Measurements from ENCODE around the gene CCL15.

Gene CCL15

DNA sequence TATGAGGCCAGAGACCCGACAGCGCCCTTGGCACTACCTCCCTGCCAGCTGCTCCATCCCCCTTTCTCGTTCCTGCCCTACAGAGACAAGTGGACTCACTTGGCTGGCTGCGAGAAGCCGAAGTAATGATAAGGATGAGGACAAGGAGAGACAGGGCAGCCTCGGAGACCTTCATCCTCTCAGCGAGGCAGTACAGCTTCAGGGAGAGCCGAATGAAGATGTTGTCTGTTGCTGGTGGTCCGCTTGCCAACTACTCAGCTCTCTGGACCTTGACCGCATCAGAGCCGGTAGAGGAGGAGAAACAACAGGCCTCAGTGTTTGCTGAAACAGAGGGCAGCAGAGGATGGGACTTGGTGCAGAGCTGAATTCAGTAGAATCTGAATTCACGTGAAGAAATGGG lies 20.1 kb downstream of the CCL15 start, which contains the start of gene CCL16:
CCL16 (minus strand) TSS at position 252 of the 400 bp plus-strand sequence; CDS start at position 175, 77 bp downstream.
- no peak within 1 kb of the TSS for H3K4me3 ChIP-seq (ENCODE audit: low read length)
- TF ChIP-seq ZNF274 (IDR thresholded peaks at IDR 0.05; ENCODE audit: low read depth, low read length), result no peak

DNA sequence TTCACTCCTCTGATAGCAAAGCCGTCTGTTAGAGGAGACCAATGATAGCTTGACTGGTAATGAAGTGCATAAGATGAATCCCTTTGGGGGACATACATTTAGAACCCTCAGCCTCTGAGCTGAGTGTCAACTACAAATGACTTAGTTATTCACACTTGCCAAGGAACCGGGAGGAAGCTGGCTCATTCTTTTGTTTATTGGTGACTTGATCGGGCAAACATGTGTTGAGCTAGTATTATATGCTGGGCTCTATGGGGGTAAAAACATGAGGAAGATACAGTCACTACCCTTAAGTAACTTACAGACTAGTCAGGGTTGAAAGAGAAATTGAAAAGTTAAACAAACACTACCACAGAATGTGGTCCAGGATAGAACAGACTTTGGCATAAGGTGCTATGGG lies 23.0 kb downstream of the CCL15 start:
- no peak for TF ChIP-seq ZNF274 (IDR thresholded peaks at IDR 0.05; ENCODE audit: low read depth, low read length)
- H3K4me3 ChIP-seq (ENCODE audit: low read length), result no peak overlapping the region

DNA sequence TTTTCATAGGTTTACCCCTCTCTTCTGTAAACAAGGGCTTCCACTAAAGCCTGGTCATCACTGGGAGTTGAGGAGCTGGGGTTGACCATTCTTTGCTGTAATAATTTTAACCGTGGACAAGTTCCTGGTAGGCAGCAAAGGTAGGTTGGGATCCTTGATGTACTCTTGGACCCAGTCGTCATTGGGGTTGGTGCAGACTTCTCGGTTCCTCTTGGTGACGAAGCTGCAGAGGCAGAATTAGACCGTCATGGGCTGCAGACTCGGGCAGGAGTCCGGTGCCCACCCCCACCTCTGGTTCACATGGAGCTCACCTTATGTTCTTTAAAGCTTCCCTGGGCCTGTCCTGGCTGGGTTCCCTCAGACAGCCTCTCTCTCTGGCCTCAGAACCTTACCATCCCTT lies 23.8 kb downstream of the CCL15 start:
- no peak overlapping the region for H3K4me3 ChIP-seq (ENCODE audit: low read length)
- no peak for TF ChIP-seq ZNF274 (IDR thresholded peaks at IDR 0.05; ENCODE audit: low read depth, low read length)

- no peak overlapping the region for H3K4me3 ChIP-seq (ENCODE audit: low read length)
- no peak for TF ChIP-seq ZNF274 (IDR thresholded peaks at IDR 0.05; ENCODE audit: low read depth, low read length)
These were observed 27.8 kb downstream of the CCL15 start for GRCh38 chr17:35973333-35974260.

DNA sequence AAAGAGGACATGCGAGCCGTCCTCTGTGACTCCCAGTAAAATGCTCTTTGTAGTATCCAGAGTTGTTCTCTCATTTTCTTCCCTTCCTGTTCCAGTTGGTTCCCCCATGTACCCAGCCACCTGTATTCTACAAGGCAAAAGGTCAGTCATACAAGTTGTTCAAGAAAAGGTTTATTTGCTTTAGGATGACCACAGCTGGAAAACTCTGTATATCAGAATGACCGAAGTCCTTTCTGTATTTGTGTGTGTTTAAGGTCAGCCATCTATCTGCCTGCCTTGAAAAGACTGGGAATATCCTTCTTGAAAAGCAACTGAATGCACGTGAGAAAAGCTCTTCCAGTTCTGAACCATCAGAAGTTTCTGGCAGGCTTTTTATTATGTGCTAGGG lies 28.4 kb downstream of the CCL15 start:
- H3K4me3 ChIP-seq (ENCODE audit: low read length), result no peak overlapping the region
- no peak for TF ChIP-seq ZNF274 (IDR thresholded peaks at IDR 0.05; ENCODE audit: low read depth, low read length)

DNA sequence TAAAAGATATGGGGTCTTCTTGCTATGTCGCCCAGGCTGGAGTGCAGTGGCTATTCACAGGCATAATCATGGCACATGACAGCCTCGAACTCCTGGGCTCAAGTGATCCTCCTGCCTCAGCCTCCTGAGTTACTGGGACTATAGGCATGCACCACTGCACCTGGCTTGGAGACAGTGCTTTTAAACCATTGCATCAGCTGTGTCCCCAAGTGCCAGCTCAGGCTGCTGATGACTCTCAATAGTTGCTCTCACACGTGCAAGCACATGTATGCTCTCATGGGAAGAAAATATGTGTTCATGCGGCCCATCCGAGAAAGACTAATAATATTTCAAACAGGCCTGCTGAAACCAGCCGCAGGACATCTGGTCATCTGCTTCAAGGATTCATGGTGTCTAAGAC lies 28.8 kb downstream of the CCL15 start:
- TF ChIP-seq ZNF274 (IDR thresholded peaks at IDR 0.05; ENCODE audit: low read depth, low read length), result no peak
- no peak overlapping the region for H3K4me3 ChIP-seq (ENCODE audit: low read length)

DNA sequence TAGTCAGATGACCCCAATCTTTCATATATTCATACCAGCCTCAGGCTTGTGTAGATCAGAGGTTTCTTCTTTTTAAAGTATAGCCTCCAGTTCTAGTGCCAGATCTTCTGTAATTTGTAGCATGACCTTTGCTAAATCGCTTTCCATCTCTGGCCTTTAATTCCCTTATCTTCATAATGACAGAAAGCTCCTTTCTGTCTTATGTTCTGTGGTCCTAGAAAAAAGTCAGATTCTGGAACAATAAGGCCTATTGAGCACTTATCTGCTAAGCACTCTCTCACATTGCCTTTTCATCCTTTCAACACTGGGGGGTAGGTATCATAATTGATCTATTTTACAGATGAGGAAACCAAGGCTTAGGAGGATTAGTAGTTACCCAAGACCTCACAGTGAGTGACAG lies 29.3 kb downstream of the CCL15 start:
- no peak overlapping the region for H3K4me3 ChIP-seq (ENCODE audit: low read length)
- TF ChIP-seq ZNF274 (IDR thresholded peaks at IDR 0.05; ENCODE audit: low read depth, low read length), result no peak

- H3K4me3 ChIP-seq (ENCODE audit: low read length), result no peak overlapping the region
- no peak for TF ChIP-seq ZNF274 (IDR thresholded peaks at IDR 0.05; ENCODE audit: low read depth, low read length)
These were observed 31.6 kb downstream of the CCL15 start for GRCh38 chr17:35969558-35970380.

GRCh38 chr17:35968520-35969054 lies 32.8 kb downstream of the CCL15 start:
- no peak for TF ChIP-seq ZNF274 (IDR thresholded peaks at IDR 0.05; ENCODE audit: low read depth, low read length)
- no peak overlapping the region for H3K4me3 ChIP-seq (ENCODE audit: low read length)

DNA sequence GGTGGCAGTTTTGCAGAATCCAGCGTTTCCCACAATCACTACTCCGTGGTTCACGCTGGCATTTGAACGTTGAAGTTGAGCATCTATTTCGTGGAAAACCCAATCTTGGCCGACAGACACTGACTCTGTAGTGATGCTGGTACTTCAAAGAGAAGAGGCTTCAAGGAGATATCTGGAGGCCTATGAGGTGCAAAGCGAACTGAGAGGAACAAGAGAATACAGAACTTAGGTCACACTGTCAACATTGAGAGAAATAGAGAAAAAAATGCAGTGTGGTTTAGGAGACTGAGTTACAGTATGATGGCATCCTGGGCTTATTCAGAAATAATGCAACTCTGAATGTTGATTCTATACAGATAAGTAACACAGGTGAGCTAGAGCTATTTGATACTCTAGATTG lies 36.1 kb downstream of the CCL15 start:
- TF ChIP-seq ZNF274 (IDR thresholded peaks at IDR 0.05; ENCODE audit: low read depth, low read length), result no peak
- H3K4me3 ChIP-seq (ENCODE audit: low read length), result no peak overlapping the region

DNA sequence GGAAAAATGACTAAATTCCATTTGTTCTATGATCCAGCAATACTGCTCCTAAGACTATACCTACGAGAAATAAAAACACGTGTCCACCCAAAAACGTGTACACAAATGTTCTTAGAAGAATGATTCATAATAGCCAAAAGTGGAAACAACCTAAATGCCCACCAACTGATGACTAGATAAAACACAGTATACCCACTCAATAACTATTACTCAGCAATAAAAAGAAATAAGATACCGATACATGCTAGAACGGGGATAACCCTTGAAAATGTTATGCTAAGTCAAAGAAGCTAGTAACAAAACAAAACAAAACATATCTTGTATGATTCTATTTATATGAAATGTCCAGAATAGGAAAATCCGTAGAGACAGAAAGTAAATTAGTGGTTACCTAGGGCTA lies 37.7 kb downstream of the CCL15 start:
- no peak overlapping the region for H3K4me3 ChIP-seq (ENCODE audit: low read length)
- TF ChIP-seq ZNF274 (IDR thresholded peaks at IDR 0.05; ENCODE audit: low read depth, low read length), result no peak

DNA sequence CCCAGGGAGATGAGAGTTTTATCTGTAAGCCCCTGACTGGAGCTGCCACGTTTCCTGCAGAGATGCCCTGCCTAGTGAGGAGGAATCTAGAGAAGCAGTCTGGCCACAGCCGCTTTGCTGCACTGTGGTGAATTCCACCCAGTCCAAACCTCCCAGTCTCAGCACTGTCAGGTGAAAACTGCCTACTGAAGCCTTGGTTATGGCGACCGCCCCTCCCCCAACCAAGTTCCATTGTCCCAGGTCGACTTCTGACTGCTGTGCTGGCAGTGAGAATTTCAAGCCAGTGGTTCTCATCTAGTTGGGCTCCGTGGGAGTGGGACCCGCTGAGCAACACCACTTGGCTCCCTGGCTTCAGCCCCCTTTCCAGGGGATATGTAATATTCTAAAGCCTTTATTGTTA lies 47.6 kb downstream of the CCL15 start:
- H3K4me3 ChIP-seq (ENCODE audit: low read length), result no peak overlapping the region
- no peak for TF ChIP-seq ZNF274 (IDR thresholded peaks at IDR 0.05; ENCODE audit: low read depth, low read length)

GRCh38 chr17:35949401-35949800 lies 52.0 kb downstream of the CCL15 start:
- TF ChIP-seq ZNF274 (IDR thresholded peaks at IDR 0.05; ENCODE audit: low read depth, low read length), result no peak
- H3K4me3 ChIP-seq (ENCODE audit: low read length), result no peak overlapping the region

DNA sequence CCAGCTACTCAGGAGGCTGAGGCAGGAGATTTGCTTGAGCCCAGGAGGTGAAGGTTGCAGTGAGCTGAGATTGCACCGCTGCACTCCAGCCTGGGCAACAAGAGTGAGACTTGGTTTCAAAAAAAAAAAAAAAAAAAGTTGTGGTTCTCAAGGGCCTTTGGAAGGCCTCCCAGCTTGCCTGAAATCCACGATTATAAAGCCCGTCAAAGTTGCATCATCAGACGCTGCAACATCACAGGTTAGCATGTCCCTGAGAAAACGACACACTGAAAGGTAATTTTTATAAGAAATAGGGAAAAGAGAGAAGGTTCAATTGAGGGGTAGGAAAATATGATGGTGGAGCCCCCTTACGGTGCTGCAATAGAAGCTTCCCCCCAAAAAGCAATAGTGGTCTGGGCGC lies 53.3 kb downstream of the CCL15 start:
- no peak for TF ChIP-seq ZNF274 (IDR thresholded peaks at IDR 0.05; ENCODE audit: low read depth, low read length)
- no peak overlapping the region for H3K4me3 ChIP-seq (ENCODE audit: low read length)

All from GM08714 (cell line).